Stimulated activated CD4-positive, alpha-beta T cell treated with anti-CD3 and anti-CD28 coated beads, Interleukin-4, amount 100 ng/mL, for 24 hours (primary cell): ENCODE results near the gene DRC3.

Experiments
- DNase-seq: peaks from one replicate; pipeline ENCODE4 v3.0.0-alpha.2; 2020

The DRC3 gene

GRCh38 chr17:18025241-18025944 is 52.7 kb downstream of the DRC3 start:
- peak; percentile 34 for DNase-seq

GRCh38 chr17:18025945-18026776 is 53.5 kb downstream of the DRC3 start:
- no peak for DNase-seq

- DNase-seq = no peak
Measured at GRCh38 chr17:18027280-18027679, 54.6 kb downstream of the DRC3 start.

- DNase-seq = no peak
Measured at GRCh38 chr17:18028114-18028951, 55.7 kb downstream of the DRC3 start.

- DNase-seq = no peak
Measured at GRCh38 chr17:18028952-18029540, 56.4 kb downstream of the DRC3 start.

- DNase-seq = no peak
Measured at GRCh38 chr17:18031955-18032354, 59.3 kb downstream of the DRC3 start.

- DNase-seq = peak; percentile 61
Measured at GRCh38 chr17:18033442-18034099, 60.9 kb downstream of the DRC3 start.

GRCh38 chr17:18035704-18036103 is 63.0 kb downstream of the DRC3 start:
- DNase-seq = no peak

GRCh38 chr17:18037486-18037885 is 64.8 kb downstream of the DRC3 start:
- no peak for DNase-seq

GRCh38 chr17:18038149-18038850 is 65.6 kb downstream of the DRC3 start:
- peak; percentile 49 for DNase-seq

- DNase-seq = peak; percentile 100
Measured at GRCh38 chr17:18038861-18039534, 66.3 kb downstream of the DRC3 start, which contains the start of the genes ATPAF2 and GID4. Gene ATPAF2, minus strand, starts transcription at chr17:18039168. Its CDS starts 155 bp downstream, at chr17:18039013. Gene GID4, plus strand, starts transcription at chr17:18039408. Its CDS starts 57 bp downstream, at chr17:18039465.

GRCh38 chr17:18039535-18040260 is 67.0 kb downstream of the DRC3 start:
- DNase-seq = peak; percentile 12

- DNase-seq = no peak
Measured at GRCh38 chr17:18040261-18040858, 67.7 kb downstream of the DRC3 start.

- DNase-seq = no peak
Measured at GRCh38 chr17:18041776-18042175, 69.1 kb downstream of the DRC3 start.

- DNase-seq = no peak
Measured at GRCh38 chr17:18042983-18043382, 70.3 kb downstream of the DRC3 start.

- DNase-seq = no peak
Measured at GRCh38 chr17:18043491-18043890, 70.8 kb downstream of the DRC3 start.

GRCh38 chr17:18044609-18045008 is 71.9 kb downstream of the DRC3 start:
- DNase-seq = no peak

- no peak for DNase-seq
Measured at GRCh38 chr17:18045691-18046350, 73.2 kb downstream of the DRC3 start.

GRCh38 chr17:18055597-18055996 is 82.9 kb downstream of the DRC3 start:
- DNase-seq = no peak
